ENCODE measurements around the gene KANK2.

- no peak for TF ChIP-seq CTCF (IDR thresholded peaks at IDR 0.05; ENCODE audit: low read depth, low read length)
- no peak for TF ChIP-seq MAX (IDR thresholded peaks at IDR 0.05; ENCODE audit: low read depth, low read length)
- no peak for TF ChIP-seq MYC (IDR thresholded peaks at IDR 0.05; ENCODE audit: low read depth, low read length)
- TF ChIP-seq POLR2A (IDR thresholded peaks at IDR 0.05; ENCODE audit: extremely low read depth, insufficient read length) = no peak
These were observed 23.7 kb downstream of the KANK2 start for GRCh38 chr19:11173516-11174155.

Measured in NB4 (cell line).